ENCODE data around the gene DCDC2. TPM values are rescaled to one million over a fixed set of nuclear protein-coding genes. Genes with fewer than 3 reads are reported as not detected.

DCDC2 gene
- not detected in 2 replicates for total RNA-seq

GRCh38 chr6:24357336-24358218 is at the start of gene DCDC2:
DCDC2 (minus strand) TSS chr6:24358059; CDS start chr6:24357750, 309 bp downstream.

GRCh38 chr6:24402697-24403500 is 45.0 kb upstream of the DCDC2 start, which contains the start of gene MRS2:
MRS2 (plus strand) TSS chr6:24402936; CDS start chr6:24403047, 111 bp downstream.

GRCh38 chr6:24125980-24126379 is 231.9 kb downstream of the DCDC2 start, which contains the start of gene NRSN1:
NRSN1 (plus strand) TSS chr6:24126215; CDS start chr6:24134328, 8,113 bp downstream.

Other genes with a start within 250 kb of the DCDC2 start
- gene NRSN1, start 231.8 kb downstream of the DCDC2 start, total RNA-seq: not detected in 2 replicates
- gene MRS2, start 44.9 kb upstream of the DCDC2 start, total RNA-seq: 16.2 and 16.9 TPM in 2 replicates
- gene GPLD1, start 131.5 kb upstream of the DCDC2 start, total RNA-seq: under 0.01 and 0.05 TPM in 2 replicates
- 0.25 and 0.40 TPM in 2 replicates for gene ALDH5A1, start 136.9 kb upstream of the DCDC2 start, total RNA-seq